KMS-11 (cell line): ENCODE data around the gene BMAL2.

Source experiments
- H2AFZ ChIP-seq: fragments of 200-600 bp; sonication (generic); 2 replicates; pipeline ENCODE4 v1.6.1; 2016; ENCODE audit warnings: antibody characterized with exemption, mixed run types, low read depth
- H3K27ac ChIP-seq: fragments of 200-600 bp; sonication (generic); 2 replicates; pipeline ENCODE4 v1.6.1; 2016; ENCODE audit warnings: mild to moderate bottlenecking, mixed run types
- H3K27me3 ChIP-seq: fragments of 200-600 bp; sonication (generic); 2 replicates; pipeline ENCODE4 v1.6.1; 2017; ENCODE audit warnings: mild to moderate bottlenecking, low read depth, mixed run types, moderate library complexity; ENCODE audit not compliant: insufficient read depth
- H3K36me3 ChIP-seq: fragments of 200-600 bp; sonication (generic); 2 replicates; pipeline ENCODE4 v1.6.1; 2017; ENCODE audit warnings: mild to moderate bottlenecking, mixed run types; ENCODE audit not compliant: insufficient read depth
- H3K4me1 ChIP-seq: fragments of 200-600 bp; sonication (generic); 2 replicates; pipeline ENCODE4 v1.6.1; 2016; ENCODE audit warnings: mild to moderate bottlenecking, low read depth, mixed run types; ENCODE audit not compliant: poor library complexity, severe bottlenecking
- H3K4me2 ChIP-seq: fragments of 200-600 bp; sonication (generic); 2 replicates; pipeline ENCODE4 v1.7.0; 2016; ENCODE audit warnings: mild to moderate bottlenecking, mixed run types
- H3K4me3 ChIP-seq: fragments of 200-600 bp; sonication (generic); IDR thresholded peaks from 2 replicates; pipeline ENCODE4 v1.6.1; 2017; ENCODE audit warnings: low read depth, low read length, mixed read lengths; ENCODE audit not compliant: insufficient read depth
- H3K79me2 ChIP-seq: fragments of 200-600 bp; sonication (generic); 2 replicates; pipeline ENCODE4 v1.6.1; 2016; ENCODE audit warnings: low read depth, mixed run types; ENCODE audit not compliant: insufficient read depth
- H3K9ac ChIP-seq: fragments of 200-600 bp; sonication (generic); 2 replicates; pipeline ENCODE4 v1.6.1; 2016; ENCODE audit warnings: mild to moderate bottlenecking, mixed run types
- H4K20me1 ChIP-seq: fragments of 200-600 bp; sonication (generic); 2 replicates; pipeline ENCODE4 v1.6.1; 2016; ENCODE audit warnings: mild to moderate bottlenecking, mixed run types; ENCODE audit not compliant: insufficient read depth
- CTCF ChIP-seq: fragments of 200-600 bp; sonication (generic); conservative IDR thresholded peaks from 2 replicates; pipeline ENCODE4 v1.6.1; 2017; ENCODE audit warnings: low read depth, mild to moderate bottlenecking, antibody characterized with exemption, low read length, moderate library complexity, mixed read lengths

The BMAL2 gene

GRCh38 chr12:27309293-27309994, 23.2 kb upstream of the BMAL2 start:
- H3K9ac ChIP-seq = no peak overlapping the region
- H3K4me1 ChIP-seq = peaks cover 56% of the 10 kb centered on the region
- no peak overlapping the region for H3K4me3 ChIP-seq
- no peak for TF ChIP-seq CTCF
- peak overlapping the region; percentile 19; the same call in 1 of the 2 replicates for H3K27ac ChIP-seq
- no peak overlapping the region for H2AFZ ChIP-seq
- no peaks in the 10 kb centered on the region for H4K20me1 ChIP-seq
- H3K4me2 ChIP-seq = peak overlapping the region; percentile 40
- no peaks in the 10 kb centered on the region for H3K27me3 ChIP-seq
- no peaks in the 10 kb centered on the region for H3K79me2 ChIP-seq
- H3K36me3 ChIP-seq = no peaks in the 10 kb centered on the region; the same call in 1 of the 2 replicates

GRCh38 chr12:27309995-27310315, 22.7 kb upstream of the BMAL2 start:
- Histone ChIP-seq H3K9ac (no peak overlapping the region), H3K36me3 (no peaks in the 10 kb centered on the region; the same call in 1 of the 2 replicates), H3K4me3 (no peak overlapping the region), H3K4me2 (peak overlapping the region; percentile 40; the same call in 1 of the 2 replicates), H2AFZ (no peak overlapping the region), H4K20me1 (no peaks in the 10 kb centered on the region), H3K27ac (peak overlapping the region; percentile 19; the same call in 1 of the 2 replicates), H3K4me1 (peaks cover 53% of the 10 kb centered on the region), H3K79me2 (no peaks in the 10 kb centered on the region), H3K27me3 (no peaks in the 10 kb centered on the region)
- no peak for TF ChIP-seq CTCF

- no peaks in the 10 kb centered on the region for H3K4me1 ChIP-seq
- no peak for TF ChIP-seq CTCF
- H4K20me1 ChIP-seq = no peaks in the 10 kb centered on the region
- H2AFZ ChIP-seq = no peak overlapping the region
- H3K27ac ChIP-seq = no peak overlapping the region
- no peaks in the 10 kb centered on the region for H3K27me3 ChIP-seq
- H3K79me2 ChIP-seq = no peaks in the 10 kb centered on the region
- no peaks in the 10 kb centered on the region for H3K36me3 ChIP-seq
- H3K4me2 ChIP-seq = no peak overlapping the region
- no peak overlapping the region for H3K9ac ChIP-seq
- no peak overlapping the region for H3K4me3 ChIP-seq
Observed at GRCh38 chr12:27316947-27317346, 15.7 kb upstream of the BMAL2 start.

GRCh38 chr12:27319409-27319808, 13.2 kb upstream of the BMAL2 start:
- no peaks in the 10 kb centered on the region for H3K4me1 ChIP-seq
- no peaks in the 10 kb centered on the region for H3K36me3 ChIP-seq
- TF ChIP-seq CTCF = no peak
- H3K9ac ChIP-seq = no peak overlapping the region
- H3K27ac ChIP-seq = no peak overlapping the region
- no peaks in the 10 kb centered on the region for H3K79me2 ChIP-seq
- H3K4me2 ChIP-seq = no peak overlapping the region
- no peaks in the 10 kb centered on the region for H3K27me3 ChIP-seq
- no peak overlapping the region for H2AFZ ChIP-seq
- H3K4me3 ChIP-seq = no peak overlapping the region
- no peaks in the 10 kb centered on the region for H4K20me1 ChIP-seq
